Measurements from ENCODE around the gene BCR.
A peak's percentile ranks its signal among the peaks of the same experiment; 100 is the strongest.

BCR gene

GRCh38 chr22:23246982-23247766, 66.9 kb downstream of the BCR start:
- DNase-seq, result peak; percentile 86

- peak; percentile 77 for DNase-seq
These were observed 68.3 kb downstream of the BCR start for GRCh38 chr22:23248583-23248982.

DNA sequence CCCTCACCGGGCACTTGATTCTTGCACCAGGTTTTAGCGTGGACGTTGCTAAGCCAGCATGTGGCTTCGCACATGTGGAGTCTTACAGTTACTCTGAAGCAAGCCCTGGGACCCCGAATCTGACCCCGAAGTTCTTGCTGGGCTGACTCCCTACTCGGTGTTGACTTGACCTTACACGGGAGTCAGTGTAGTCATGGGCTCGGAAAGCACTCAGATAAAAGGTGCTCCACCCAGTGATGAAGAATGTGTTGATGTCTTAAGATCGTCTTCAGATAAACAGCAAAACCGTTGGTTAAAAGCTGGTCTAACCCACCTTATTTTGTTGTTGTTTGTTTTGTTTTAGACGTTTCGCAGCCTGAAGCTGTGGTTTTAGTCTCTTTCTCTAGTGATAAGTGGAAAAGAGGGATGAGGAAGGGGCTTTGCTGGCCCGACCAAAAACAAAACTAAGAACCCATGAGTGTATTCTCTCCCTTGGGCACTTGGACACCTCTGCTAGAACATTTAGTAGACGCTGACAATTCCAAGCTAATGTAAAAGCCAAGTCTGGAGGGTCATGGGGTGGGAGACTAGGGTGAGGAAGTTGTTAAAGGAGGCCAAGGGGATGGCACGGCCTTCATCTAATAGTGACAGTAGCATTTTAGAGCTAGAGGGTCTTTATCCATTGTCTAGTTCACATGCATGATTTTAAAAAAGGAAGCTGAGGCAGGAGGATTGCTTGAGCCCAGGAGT, 69.9 kb downstream of the BCR start:
- no peak for DNase-seq

- no peak for DNase-seq
These were observed 70.6 kb downstream of the BCR start for GRCh38 chr22:23250785-23251363.

- peak; percentile 70 for DNase-seq
These were observed 71.3 kb downstream of the BCR start for GRCh38 chr22:23251445-23252093.

GRCh38 chr22:23253475-23254055, 73.3 kb downstream of the BCR start:
- no peak for DNase-seq

DNA sequence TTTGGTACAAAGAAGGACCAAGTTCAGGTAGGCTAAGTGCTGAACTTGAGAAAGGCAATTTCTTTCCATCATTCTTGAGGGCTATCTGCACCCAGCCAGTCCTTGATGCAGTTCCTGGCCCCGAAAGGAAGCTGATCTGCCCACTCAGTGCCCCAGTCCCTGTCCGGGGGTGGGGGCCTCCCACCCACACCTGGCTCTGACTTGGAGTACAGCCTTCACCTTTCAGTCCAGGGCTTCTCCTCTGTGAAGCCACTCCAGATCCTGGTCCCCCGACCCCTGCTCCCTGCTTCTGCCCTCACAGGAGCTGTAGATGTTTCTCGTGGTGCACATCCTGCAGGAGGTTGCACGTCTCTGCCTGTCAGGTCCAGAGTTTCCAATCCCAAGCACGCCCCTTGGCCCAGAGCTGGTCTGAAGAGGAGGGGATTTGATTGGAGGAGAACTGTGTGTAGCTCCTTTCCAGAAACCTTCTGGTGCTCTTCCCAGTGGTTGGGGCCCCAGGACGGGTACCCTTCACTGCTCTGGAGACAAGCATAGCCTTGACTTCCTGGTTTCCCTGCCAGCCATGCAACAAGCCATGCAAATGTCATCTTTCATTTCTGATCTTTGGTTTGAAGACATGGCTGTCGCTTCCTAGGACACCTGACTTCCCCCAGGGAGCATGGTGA, 75.3 kb downstream of the BCR start:
- no peak for DNase-seq

DNA sequence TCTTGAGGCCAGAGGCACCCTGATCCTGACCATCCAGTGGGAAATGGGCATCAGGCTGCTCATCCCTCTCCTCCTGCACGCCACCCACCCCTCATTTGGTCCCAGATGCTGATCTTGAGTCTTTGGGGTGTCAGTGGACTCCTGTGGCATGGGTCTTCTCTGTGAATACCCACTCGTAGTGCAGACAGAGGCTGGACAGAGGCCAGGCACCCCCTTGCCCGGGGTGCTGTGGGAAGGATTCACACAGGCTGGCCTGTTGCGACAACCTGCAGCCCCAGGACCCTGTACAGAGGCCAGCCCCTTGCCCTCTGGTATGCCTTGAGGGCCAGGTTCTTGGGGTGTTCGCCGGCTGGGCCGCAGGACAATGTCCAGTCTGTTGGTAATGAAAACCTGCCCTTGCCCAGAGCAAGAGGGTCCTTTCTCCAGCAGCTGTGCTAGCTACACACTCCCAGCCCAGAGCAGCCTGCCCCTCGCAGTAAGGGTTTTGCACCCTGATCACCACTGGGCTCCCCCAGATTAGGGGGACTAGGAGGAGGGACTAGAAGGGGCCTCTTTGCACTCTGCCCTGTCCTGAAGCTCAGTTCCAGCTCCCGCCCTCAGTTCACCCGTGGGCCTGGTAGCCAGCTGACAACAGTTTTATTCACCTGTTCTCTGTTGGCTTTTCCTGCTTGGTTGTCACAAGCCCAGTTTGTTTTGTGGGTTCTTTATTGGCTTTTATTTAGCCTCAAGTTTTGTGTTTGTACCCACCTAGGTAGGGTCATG, 76.0 kb downstream of the BCR start:
- DNase-seq, result no peak

DNA sequence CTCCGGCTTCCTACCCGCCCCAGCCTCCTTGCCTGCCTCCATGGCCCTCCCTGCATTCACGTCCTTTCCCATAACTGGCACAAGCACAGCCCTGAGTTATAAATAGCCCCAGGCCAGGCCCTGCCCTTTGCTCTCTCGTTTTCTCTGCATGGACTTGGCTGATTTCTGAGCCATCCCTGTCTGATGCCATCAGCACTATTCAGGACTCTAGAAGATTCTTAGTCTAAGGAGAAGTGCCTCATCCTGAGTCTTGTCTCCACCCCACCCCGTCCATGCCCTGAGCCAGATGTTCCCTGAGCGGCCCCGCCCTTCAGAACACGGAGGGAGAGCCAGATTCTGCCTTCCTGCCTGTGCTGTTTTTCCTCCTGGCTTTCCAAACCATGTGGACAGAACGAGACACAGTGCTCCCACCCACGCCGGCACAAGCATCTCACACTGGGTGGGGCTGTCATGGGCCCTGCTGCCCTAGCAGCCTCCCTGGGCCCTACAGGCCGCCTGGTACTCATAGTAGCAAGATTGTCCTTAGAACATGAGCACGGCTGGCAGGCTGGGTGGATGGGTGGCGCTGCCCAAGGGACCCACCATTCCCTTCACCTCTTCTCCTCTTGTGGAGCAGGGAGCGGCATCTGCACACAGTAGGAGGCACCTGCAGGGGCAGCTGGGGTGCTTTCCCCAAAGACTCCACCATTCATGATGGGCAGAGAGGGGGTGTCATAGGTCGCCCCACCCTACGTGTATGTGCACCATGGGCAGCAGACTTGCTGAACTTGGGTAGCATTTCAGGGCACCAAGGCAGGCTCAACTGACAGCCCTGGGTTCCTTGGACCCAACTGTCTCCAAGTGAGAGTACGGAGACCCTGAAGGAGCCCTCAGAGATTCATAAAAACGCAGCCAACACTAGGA, 76.9 kb downstream of the BCR start:
- peak; percentile 9 for DNase-seq

GRCh38 chr22:23257889-23258825, 77.8 kb downstream of the BCR start:
- DNase-seq, result peak; percentile 10

GRCh38 chr22:23258826-23259170, 78.5 kb downstream of the BCR start:
- no peak for DNase-seq

- DNase-seq, result peak; percentile 61
These were observed 79.8 kb downstream of the BCR start for GRCh38 chr22:23259916-23260644.

GRCh38 chr22:23260645-23261581, 80.6 kb downstream of the BCR start:
- no peak for DNase-seq

DNA sequence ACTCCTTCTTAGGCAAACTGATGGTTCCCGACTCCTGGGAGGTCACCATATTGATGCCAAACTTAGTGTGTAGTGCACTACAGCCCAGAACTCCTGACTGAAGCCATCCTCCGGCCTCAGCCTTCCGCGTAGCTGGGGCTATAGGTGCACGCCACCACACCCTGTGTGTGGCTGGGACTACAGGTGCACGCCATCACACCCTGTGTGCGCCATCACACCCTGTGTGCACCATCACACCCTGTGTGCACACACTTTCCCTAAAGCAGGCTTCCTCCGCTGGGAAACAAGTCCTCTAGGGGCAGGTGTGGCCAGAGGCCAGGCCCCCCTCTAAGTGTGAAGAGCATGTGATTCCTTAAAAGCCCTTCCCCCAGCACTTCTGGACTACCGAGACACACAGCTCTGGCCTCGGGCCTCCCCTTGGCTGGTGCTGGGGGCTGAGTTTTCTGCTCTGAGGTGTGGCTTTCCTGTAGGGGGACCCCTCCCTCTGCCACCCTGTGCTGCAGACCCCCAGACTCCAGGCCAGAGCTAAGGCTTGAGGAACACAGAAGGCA, 81.7 kb downstream of the BCR start:
- no peak for DNase-seq

GRCh38 chr22:23262518-23263332, 82.4 kb downstream of the BCR start:
- no peak for DNase-seq
